DMS114 treated with DMSO at 0.1 percent for 48 hours (cell line): ENCODE data around the gene NDC80.
"Not testable (repeated sequence)": the region's sequence is repeated elsewhere in the genome, so short reads cannot be mapped to it uniquely, and the experiment has no call there.

Experiments
- DNase-seq: peaks from one replicate; lab custom pipeline; 2025; ENCODE audit not compliant: unreplicated experiment; lab: John Stamatoyannopoulos, UW

NDC80 gene

DNA sequence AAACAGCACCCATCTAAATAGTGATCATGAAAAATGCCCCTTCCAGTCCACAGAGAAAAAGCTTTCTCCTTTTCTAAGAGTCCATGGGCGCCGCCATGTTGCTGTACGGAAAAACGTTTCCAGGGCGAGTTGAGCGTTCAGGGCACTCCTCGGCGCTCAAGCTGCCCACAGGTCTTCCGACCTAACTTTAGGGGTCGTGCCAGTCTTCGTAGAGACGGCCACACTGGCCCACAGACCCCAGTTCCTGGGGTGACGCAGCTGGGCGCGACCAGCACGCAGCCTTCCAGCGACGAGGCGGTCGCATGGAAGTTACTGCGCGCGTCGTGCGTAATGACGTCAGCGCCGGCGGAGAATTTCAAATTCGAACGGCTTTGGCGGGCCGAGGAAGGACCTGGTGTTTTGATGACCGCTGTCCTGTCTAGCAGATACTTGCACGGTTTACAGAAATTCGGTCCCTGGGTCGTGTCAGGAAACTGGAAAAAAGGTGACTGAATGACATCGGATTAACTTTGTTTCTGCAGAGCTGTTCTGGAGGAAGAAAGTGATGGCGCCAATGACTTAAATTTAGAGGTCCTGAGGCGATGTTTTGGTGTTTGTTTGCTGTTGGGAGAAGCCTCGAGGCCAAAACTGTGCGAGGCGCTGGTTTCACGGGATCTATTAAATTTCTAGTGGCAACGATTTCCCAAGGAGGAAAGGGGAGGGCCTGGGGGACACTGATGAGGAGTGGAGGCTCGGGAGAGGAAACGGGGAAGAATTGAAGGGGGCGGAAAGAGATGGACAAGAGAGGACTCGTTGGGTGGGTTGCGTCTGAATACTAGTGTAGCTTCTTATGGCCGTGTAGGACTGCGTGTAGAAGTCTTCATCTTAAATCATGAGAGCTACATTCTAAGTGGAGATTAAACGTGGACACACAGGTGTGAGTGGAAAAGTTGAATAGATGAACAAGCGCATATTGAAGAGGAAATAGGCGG, at the start of gene NDC80, which contains the start of gene METTL4:
Gene NDC80, plus strand, starts transcription at position 358 of the 971 bp plus-strand sequence. CDS start 1,429 bp downstream, outside the sequence.
Gene METTL4, minus strand, starts transcription at position 306 of the 971 bp plus-strand sequence. CDS start 4,289 bp downstream, outside the sequence.
- DNase-seq = peak; percentile 77

GRCh38 chr18:2522112-2522511, 49.2 kb upstream of the NDC80 start:
- DNase-seq = no peak

DNA sequence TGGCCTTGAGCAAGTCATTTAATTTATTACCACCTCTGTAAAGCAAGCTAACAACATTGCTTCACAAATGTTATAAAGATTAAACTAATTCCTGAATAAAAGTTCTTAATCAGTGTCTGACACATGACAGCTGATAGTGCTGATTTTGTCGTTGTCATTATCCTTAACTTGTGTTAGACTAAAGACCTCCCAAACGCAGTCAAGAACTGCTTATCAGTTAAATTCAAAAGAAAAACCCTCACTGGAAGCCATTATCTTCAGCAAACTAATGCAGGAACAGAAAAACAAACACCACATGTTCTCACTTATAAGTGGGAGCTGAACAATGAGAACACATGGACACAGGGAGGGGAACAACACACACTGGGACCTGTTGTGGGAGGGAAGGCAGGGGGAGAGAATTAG, 46.6 kb upstream of the NDC80 start:
- not testable (repeated sequence) for DNase-seq

DNA sequence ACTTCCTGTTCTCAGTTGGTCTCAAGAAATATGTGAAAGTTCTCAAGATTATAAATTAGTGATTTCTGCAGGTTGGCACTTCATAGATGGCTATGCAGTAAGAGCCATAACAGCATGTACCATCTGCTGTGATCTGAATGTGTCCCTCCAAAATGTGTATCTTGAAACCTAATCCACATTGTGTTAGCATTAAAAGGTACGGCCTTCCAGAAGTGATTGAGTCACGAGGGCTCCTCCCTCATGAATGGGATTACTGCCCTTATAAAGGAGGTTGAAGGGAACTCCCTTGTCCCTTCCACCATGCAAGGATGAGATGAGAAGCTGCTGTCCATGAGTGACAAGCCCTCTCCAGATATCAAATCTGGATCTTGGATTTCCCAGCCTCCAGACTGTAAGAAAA, 45.0 kb upstream of the NDC80 start:
- no peak for DNase-seq

GRCh38 chr18:2529154-2529553, 42.2 kb upstream of the NDC80 start:
- DNase-seq = no peak

- no peak for DNase-seq
These were observed 39.6 kb upstream of the NDC80 start for GRCh38 chr18:2531751-2532150.

DNA sequence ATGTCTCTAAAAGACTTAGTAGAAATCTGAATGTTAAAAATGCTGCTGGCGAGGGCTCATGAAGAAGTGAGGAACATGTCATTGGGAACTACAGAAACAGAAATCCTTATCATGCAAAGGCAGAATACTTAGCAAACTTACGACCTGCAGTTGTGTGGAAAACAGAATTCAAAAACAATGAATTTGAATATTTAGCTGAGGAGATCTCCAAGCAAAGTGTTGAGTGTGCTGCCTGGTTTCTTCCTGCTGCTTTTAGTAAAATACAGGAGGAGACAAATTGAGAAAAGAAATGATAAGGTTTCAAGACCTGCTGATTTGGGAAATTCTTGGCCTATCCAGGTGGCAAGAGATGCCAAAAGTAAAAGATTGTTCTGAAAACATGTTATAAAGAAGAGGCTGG, 38.6 kb upstream of the NDC80 start:
- no peak for DNase-seq

DNA sequence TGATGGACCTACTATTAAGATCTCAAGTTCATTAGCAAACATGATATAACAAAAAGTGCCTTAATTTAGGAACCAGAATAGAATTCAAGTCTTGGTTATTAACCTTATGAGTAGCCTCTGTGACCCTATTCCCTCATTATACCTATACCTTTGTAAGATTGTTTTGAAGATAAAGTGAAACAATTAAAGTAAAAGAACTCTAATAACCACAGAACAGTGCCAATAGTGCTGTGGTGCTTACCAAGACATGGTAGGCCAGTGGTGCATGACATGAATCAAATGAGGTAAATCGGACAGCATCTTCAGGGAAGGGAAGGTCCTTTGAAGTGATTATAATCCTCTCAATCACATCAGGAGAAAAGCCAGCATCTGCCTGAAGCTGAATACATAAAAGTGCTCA, 36.5 kb upstream of the NDC80 start:
- DNase-seq = no peak

GRCh38 chr18:2535419-2535910, 35.9 kb upstream of the NDC80 start:
- DNase-seq = no peak

- no peak for DNase-seq
These were observed 35.3 kb upstream of the NDC80 start for GRCh38 chr18:2536063-2536462.

GRCh38 chr18:2536493-2536892, 34.9 kb upstream of the NDC80 start:
- DNase-seq = no peak

DNA sequence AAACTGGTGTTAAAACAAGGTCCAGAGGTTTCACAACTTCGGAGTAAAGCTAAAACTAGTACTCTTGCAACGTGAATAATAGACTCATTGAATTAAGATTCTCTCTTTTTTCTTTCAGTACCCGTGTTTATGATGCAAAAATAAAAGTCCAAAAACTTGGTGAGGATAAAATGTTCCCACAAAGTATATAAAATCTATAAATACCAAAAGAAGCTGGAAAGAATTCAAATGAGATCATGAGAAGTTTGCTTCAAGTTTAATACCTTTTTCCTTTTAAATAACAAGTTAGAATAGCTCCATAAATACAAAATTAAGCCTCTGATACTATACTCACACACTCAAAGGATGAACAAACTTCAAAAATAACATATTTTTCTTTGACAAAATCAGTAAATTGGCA, 34.1 kb upstream of the NDC80 start:
- DNase-seq = no peak

DNA sequence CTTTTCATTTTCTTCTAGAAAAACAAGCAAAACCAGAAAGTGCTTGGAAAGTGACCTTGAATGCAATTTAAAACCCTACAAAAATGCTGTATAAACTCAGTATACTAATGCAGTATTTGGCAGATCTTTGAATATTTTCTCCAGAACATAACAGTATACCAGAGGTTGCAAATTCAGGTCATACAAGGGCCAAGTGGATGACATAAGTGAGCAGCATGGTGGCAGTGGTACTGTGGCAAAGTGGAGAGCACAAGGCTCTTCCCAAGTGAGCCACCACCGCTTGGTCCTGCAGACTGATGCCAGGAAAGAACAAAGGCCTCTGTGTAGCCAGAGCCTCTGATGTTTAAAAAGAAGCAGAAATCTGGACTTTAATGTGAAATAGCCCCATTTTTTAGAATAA, 33.1 kb upstream of the NDC80 start:
- DNase-seq = no peak

DNA sequence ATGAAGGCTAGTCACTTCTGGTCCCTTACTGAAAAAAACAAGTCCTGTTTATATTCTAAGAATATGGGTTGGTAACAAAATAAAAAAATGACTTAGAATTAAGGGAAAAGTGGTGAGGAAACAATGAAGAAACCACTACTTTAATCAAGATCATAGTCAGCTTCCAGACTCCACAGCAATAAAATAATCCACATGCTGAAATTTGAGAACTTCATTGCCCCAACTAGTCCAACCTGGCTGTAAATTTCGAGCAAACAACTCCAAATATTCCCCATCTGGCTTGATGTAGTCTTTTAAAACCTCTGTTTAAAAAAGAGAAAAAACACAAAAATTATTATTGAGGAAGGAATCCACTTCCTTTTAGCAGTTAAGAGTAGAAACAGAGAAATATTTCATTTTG, 32.5 kb upstream of the NDC80 start:
- no peak for DNase-seq

DNA sequence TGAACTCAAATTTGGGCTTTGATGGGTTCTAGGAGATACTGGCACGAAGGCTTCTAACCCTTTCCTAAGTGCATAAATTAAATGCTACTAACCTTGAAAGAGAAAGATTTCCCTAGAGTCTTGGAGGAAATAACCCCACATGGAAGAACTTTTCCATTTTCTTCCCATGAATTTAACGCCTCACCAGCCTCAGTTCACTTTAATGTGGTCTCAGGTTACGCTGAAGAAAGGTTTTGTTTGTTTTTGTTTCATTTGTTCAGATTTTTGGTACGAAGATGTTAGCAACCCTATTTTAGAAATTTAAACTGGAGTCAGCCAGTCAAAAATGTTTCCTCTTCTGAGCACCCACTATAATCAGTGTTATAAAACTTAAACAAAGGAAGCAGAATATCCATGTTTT, 30.8 kb upstream of the NDC80 start:
- DNase-seq = no peak

GRCh38 chr18:2541925-2542563, 29.3 kb upstream of the NDC80 start:
- DNase-seq = peak; percentile 48

- DNase-seq = no peak
These were observed 26.2 kb upstream of the NDC80 start for GRCh38 chr18:2545155-2545554.

DNA sequence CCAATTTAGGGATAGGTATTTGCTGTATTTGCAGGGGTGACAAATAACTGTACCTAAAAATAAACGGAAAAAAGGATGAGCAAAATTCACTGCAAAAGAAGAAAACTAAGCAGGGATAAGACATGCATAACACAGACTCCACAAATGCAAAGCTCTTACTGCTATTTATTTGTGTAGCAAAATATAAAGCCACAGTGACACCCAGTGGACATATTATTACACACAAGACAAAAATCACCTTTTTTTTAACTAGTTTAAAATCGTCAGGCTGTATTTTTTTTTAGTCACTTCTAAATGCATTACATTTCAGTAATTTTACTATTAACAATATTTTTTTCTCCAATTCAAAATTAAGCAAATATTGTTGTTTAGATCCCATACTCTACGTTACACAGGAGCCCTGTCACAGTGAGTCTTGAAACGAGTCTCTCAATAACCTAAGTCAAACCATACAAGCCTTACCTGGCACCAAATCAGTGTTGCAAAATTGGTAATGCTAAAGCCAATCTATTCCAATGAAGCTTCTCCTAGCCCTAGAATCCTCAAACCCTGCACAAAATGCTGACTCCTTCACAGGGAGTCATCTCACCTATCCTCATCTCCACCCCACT, 23.8 kb upstream of the NDC80 start:
- peak; percentile 26 for DNase-seq

- DNase-seq = no peak
These were observed 21.9 kb upstream of the NDC80 start for GRCh38 chr18:2549462-2549861.

DNA sequence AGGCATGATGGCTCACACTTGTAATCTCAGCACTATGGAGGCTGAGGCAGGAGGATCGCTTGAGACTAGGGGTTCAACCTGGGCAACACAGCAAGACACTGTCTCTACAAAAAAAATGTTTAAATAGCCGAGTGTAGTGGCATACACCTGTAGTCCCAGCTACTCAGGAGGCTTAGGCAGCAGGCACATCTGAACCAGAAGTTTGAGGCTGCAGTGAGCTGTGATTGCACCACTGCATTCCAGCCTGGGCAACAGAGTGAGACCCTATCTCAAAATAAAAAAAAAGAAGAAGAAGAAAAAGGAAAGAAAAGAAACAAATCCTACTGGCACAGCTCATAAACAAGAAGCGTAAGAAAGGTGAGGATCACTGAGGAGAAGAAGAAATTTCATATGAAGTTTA, 19.9 kb upstream of the NDC80 start:
- DNase-seq = no peak

DNA sequence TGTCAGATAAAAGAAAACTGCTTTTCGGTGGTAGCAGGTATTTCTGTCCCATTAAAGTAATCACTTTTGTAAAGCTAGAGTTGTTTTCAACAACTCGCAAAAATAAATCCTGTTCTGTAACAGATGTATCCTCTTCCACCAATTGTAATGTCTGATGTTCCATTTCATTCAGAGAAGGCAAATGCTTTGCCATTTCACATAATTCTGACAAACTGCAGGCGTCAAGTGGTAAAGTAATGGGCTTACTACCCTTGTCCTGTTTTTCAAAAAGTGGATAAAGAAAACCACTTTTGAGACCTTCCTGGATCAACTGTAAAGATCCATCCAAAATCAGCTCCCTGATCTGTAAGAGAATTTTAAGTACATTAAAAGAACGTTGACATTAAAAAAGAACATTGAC, 16.7 kb upstream of the NDC80 start:
- no peak for DNase-seq

GRCh38 chr18:2555895-2556294, 15.5 kb upstream of the NDC80 start:
- DNase-seq = no peak
